DMS 273 (cell line): ENCODE results near the gene KIF7.

Source experiments
- DNase-seq: peaks from one replicate; lab custom pipeline; 2025; ENCODE audit not compliant: unreplicated experiment; lab: John Stamatoyannopoulos, UW

KIF7 gene

DNA sequence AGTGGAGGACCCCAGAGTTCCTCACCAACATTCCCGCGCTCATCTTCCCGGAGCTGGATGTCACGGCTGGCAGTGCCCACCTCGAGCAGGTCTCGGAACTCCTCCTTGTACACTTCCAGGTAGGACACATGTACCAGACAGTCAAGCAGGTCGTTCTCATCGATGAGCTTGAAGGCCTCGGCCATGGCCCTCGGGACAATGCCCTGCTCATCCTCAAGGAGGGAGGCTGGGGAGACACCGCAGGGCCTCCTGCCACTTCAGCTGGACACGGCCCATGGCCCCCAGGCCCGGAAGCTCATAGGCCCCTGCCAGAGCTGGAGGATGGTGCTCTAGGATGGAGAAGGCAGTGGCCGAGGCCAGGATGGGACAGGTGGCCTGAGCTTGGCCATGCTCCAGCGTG, 5.6 kb downstream of the KIF7 start:
- no peak for DNase-seq

- no peak for DNase-seq
Observed at GRCh38 chr15:89649013-89649625, 6.1 kb downstream of the KIF7 start.

DNA sequence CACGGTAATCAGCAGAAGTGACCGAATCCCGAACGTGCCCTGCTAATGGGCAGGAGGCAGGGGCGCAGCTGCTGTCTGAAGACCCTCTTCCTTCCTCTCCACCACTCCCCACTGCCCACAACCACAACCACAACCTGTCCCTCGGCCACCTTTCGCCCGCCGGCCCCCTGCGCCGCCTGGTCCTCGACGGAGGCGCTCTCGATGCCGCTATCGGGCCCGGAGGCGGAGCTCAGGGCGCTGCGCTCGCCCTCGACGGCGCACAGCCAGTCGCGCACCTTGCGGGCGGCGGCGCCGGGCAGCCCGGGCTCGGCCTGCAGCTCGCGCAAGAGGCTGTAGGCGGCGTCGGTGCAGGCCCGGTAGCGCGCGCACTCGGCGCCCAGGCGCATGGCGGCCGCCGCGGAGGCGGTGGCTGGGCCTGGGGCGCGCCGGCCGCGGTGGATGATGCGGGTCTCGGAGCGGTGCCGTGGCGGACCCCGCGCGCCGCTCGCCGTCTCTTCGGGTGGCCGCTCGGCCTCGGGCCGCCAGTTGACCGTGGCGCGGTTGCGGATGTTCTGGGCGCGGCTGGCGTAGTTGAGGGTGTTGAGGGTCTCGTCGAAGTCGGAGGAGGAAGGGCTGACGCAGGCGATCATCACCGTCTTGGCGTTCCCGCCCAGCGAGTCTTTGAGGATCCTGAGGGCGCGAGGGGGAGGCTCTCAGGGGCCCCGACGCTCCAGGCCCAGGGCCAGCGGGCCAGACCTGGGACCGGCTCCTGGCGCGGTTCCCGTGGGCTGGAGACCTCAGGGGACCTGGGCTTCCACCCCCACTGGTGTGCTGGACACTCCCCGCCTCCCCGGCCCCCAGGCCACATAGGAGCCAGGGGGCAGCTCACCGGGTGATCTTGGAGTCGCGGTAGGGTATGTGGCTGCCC, 6.9 kb downstream of the KIF7 start:
- no peak for DNase-seq

- peak; percentile 71 for DNase-seq
Observed at GRCh38 chr15:89647191-89647851, 7.9 kb downstream of the KIF7 start.

DNA sequence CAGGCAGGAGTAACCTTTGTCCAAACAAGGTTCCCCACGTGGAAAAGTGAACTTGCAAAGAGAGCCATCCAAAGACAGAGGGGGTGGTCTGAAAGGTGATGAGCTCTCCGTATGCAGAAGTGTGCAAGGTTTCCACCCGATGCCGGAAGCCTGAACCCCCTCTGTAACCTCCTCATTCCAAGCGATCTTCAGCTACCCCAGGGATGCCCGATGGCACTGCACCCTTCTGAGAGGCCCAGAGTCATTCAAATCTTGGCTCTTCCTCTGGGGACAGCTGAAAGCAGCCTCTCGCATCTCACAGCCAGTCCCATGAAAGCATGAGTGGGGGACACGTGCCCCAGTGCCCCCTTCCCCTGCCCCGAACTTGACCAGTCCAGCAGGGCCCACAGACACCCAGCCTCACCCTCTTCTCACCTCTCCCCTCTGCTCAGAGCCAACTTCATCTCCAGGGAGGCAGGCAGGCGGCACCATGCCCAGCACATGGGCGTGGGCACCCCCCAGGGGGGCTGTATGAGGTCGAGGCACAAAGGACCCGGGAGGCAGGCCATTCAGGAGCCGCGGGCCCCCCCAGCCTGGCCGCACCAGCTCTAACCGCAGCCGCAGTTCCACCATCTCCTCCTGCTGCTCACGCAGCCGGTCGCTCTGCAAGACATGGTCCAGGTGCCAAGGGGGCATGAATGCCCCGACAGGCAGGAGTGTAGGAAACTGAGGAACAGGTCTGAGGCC, 8.7 kb downstream of the KIF7 start:
- DNase-seq, result no peak

GRCh38 chr15:89645680-89646079, 9.6 kb downstream of the KIF7 start:
- DNase-seq, result no peak

DNA sequence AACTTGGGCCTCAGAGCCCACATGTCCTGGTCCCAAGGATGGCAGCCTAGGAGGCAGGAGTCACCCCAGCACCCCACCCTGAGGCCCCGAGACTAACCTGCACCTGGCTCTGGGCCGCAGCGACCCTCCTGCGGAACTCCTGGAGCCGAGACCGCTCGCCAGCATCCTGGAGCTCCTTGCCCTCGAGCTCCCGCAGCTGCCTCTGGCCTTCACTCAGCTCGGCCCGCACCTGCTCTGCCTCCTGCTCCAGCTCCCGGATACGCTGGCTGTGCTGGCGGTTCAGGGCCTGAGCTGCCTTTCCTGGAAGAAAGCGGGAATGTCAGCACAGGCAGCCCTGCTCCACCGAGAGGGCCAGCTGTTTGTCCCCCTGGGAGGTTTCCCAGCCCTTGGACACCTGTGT, 13.2 kb downstream of the KIF7 start:
- no peak for DNase-seq

DNA sequence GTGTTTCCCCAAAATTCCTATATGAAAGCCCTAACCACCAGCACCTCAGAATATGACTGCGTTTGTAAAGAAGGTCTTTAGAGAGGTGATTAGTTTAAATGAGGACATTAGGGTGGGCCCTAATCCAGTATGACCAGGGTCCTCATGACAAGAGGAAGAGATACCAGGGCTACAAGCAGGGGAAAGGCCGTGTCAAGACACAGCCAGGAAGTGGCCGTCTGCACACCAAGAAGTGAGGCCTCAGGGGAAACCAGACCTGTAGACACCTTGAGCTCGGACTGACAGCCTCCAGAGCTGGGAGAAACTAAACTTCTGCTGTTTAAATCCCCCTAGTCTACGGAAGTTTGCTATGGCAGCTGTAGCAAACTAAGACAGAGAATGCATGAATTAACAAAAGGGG, 14.2 kb downstream of the KIF7 start:
- no peak for DNase-seq

DNA sequence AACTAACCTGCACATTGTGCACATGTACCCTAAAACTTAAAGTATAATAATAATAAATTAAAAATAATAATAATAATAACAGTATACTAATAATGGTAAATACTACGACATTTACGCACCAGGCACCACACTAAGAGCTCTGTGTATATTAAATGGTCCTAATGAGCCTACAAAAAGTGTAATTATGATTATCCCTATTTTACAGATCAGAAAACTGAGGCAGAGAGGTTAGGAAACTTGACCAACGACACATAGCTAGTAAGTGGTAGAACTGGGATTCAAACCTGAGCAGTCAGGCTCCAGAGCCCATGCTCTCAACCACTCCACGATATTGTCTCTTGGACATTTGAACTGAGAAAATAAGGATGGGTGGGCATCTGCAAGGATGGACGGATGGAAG, 15.0 kb downstream of the KIF7 start:
- no peak for DNase-seq

GRCh38 chr15:89633585-89633984, 21.7 kb downstream of the KIF7 start:
- no peak for DNase-seq

DNA sequence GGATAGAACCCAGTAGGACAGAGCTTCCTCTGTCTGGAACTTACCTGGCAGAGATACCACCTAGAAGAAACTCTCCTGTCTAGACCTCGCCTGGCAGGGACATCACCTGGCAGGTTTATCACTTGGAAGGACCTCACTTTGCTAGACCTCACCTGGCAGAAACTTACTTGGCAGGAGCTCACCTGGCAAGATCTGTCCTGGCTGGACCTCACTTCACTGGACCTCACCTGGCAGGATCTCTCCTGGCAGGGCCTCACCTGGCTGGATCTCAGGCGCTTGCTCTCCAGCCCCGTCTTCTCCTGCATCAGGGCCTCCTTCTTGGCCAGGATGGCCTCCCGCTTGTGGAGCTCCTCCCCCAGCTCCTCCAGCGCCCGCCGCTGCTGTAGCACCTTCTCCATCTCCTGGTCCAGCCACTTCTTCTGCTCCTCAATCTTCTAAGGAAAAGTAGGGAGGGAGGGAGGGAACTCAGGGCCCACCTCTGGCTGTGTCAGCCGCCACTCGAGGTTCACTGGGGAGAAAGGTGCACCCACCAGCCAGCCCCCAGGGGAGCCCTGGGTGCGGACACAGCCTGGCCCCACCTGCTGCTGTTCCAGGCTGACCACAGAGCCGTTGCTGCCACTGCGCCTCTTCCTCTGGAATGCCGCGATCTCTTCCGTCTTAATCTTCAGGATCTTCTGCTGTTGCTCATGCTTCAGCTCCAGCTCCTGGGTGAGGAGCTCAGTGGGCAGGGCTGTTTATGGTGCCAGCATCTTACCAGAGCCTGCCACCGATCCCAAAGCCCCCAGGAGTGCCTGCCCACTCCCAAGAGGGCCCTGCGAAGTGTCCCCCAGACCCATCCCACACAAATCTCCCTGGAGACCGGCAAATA, 22.5 kb downstream of the KIF7 start:
- no peak for DNase-seq

GRCh38 chr15:89631902-89632264, 23.4 kb downstream of the KIF7 start:
- no peak for DNase-seq

- no peak for DNase-seq
Observed at GRCh38 chr15:89630974-89631901, 24.0 kb downstream of the KIF7 start.

GRCh38 chr15:89630260-89630659, 25.0 kb downstream of the KIF7 start:
- no peak for DNase-seq

DNA sequence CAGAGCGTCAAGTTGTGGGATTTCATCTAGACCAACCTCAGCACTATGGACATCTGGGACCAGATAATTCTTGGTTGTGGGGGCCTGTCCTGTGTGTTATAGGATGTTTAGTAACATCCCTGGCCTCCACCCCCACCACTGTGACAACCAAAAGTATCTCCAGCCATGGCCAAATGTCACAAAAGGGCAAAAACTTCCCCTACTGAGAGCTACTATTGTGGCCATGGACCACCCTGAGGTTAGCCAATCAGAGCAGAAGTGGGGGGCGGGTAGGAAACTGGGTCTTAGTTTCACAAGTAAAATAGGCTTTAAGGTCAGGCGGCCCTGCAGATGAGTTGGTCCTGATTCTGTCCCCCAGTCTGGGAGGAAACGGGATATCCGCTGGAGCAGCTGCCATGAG, 25.4 kb downstream of the KIF7 start:
- DNase-seq, result no peak

- DNase-seq, result no peak
Observed at GRCh38 chr15:89628806-89629715, 26.2 kb downstream of the KIF7 start.

GRCh38 chr15:89628301-89628700, 27.0 kb downstream of the KIF7 start:
- DNase-seq, result no peak

DNA sequence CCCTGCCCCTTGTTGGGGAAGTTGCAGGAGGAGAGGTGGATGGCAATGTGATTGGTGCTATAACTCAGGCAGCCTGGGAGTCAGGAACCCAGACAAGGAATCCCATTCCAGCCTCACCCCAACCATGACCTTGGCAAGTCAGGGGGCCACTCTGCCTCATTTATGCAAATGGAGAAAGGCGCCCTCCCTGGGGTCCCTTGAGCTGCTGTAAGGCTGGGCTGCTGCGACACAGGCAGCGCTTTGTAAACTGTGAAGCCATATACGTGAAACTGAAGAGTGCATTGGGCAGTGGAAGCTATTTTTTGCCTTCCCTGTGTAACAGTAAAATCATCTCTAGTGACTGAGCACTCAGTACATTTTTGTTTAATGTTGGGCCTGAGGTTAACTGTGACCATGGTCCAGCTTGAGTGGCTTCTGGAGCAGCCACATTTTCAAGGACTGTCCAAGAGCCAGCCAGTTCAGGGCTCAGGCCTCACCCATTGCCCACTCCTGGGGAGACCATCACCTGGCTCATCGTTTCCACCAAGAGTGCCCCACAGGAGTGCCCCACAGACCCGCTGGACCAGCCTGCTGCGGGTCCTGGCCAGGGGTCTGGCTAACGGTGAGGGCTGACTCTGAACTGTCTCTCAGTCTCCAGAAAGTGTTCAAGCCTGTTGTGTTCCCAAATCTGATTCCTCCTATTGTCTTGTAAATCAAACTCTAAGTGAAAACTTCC, 27.9 kb downstream of the KIF7 start:
- no peak for DNase-seq
